Activated naive CD8-positive, alpha-beta T cell (primary cell): Measurements from ENCODE around the gene ONECUT3.

ENCODE experiments used
- H3K27ac Mint-ChIP-seq: one replicate; pipeline ENCODE4 v1.8.0; 2021; ENCODE audit warnings: mixed read lengths
- H3K27me3 Mint-ChIP-seq: one replicate; pipeline ENCODE4 v1.8.0; 2021; ENCODE audit warnings: mixed read lengths
- H3K36me3 Mint-ChIP-seq: one replicate; pipeline ENCODE4 v1.8.0; 2021; ENCODE audit warnings: mixed read lengths
- H3K4me1 Mint-ChIP-seq: one replicate; pipeline ENCODE4 v1.8.0; 2021; ENCODE audit warnings: low read depth, mixed read lengths
- H3K4me3 Mint-ChIP-seq: one replicate; pipeline ENCODE4 v1.8.0; 2021; ENCODE audit warnings: mild to moderate bottlenecking, mixed read lengths
- H3K9me3 Mint-ChIP-seq: one replicate; pipeline ENCODE4 v1.8.0; 2021; ENCODE audit warnings: low read depth, mixed read lengths

ONECUT3 gene

DNA sequence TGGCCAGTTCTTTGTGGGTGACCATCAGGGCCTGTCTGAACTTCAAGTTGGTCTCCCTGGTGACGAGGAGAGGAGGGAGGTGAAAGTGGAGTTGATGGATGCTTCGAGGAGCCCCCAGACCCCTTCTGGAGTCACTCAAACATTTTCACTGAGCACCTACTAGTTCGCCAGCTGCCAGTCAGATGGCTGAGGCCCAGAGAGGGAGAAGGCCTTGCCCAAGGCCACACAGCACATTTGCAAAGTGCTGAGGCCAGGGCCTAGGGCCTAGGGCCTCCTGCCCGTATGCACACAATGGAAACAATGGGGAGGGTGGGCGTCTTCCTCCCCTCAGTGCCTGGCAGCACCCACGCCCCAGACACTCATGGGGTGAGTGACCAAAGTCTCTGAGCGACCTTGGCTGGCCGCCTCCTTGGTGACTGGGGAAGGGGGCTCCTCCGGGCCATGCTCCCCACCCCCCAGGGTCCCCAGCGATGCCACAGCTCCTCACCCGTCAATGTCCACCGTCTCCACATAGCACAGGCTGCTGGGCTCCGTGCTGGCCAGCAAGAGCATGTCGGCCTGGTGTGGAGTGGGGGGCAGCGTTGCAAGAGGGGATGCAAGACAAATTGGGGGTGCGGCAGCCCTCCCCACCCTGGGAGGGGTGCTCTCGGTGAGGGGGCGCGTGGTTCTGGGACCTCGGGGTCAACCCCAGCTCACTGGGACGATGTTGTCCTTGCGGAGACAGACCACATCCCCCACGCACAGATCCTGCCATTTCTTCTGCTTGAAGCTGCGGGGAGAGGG lies 52.3 kb downstream of the ONECUT3 start:
- no peak overlapping the region for H3K4me3 Mint-ChIP-seq
- H3K27ac Mint-ChIP-seq: no peak overlapping the region
- no peaks in the 10 kb centered on the region for H3K9me3 Mint-ChIP-seq
- H3K27me3 Mint-ChIP-seq: no peaks in the 10 kb centered on the region
- H3K4me1 Mint-ChIP-seq: no peaks in the 10 kb centered on the region
- H3K36me3 Mint-ChIP-seq: no peaks in the 10 kb centered on the region

DNA sequence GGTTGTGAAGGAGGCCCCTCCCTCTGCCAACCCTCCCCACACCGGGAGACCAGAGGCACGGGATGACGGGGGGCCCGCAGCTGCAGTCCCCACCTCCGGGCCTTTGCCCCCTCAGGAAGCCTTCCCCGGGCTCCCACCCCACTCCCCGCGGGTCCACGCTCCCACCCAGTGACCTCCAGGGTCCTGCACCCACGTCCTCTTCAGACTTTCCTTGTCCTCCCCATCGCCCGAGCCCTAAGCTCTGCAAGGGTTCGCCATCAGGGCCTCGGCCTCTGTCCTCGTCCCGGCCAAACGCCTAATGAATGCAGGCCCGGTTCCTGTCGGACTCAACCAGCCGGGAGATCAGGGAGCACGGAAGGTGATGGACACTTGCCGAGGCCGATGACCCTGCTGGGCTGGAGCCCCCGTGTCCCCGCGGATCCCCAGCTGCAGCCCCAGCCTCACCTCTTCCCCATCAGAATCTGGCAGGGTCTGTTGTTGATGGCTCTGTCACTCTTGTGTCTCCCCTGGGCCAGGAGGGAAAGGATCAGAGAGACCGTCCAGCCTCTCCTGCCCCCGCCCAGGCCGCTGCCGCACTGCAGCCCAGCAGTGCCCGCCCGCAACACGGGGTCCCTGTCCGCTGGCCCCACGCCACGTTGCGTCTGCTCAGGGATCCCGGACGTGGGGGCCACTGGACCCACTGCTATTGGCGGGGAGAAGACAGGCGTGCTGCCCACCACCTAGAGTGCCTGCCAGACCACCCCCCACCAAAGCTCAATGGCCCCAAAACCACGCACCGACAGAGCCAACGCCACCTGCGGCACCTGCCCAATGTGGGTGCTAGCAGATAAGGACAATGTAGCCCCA lies 53.1 kb downstream of the ONECUT3 start:
- no peak overlapping the region for H3K4me3 Mint-ChIP-seq
- no peaks in the 10 kb centered on the region for H3K27me3 Mint-ChIP-seq
- H3K4me1 Mint-ChIP-seq: peaks cover 4% of the 10 kb centered on the region
- no peaks in the 10 kb centered on the region for H3K36me3 Mint-ChIP-seq
- H3K9me3 Mint-ChIP-seq: no peaks in the 10 kb centered on the region
- no peak overlapping the region for H3K27ac Mint-ChIP-seq

DNA sequence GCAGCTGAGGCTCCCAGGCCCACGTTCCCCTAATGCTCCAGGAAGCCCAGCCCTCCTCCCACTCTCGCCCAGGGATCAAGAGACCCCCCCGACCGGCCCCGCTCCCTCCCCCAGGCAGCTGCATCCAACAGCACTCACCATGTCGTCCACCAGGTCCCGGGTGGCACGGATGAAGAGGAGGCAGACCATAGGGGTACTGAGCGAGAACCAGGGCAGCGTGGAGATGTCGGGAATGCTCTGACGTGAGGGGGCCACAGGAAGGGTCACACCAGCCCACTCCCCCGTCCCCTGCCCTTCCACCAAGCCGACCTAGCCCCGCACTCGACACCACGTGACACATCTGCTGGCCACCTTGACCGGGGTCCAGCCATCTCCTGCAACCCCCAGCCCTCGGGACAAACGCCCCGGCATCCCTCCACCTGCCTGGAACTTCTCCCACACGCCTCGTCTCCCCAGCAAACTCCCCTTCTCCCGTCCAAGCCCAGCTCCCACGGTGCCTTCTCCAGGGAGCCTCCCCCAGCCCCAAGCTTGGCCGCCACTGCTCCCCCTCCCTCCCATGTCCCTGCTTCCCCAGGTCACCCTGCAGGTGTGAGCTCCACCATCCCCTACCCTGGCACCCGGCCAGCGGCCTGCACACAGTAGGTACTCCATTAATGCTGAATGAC lies 53.9 kb downstream of the ONECUT3 start:
- no peaks in the 10 kb centered on the region for H3K27me3 Mint-ChIP-seq
- no peak overlapping the region for H3K27ac Mint-ChIP-seq
- H3K9me3 Mint-ChIP-seq: no peaks in the 10 kb centered on the region
- peaks cover 6% of the 10 kb centered on the region for H3K4me1 Mint-ChIP-seq
- no peak overlapping the region for H3K4me3 Mint-ChIP-seq
- H3K36me3 Mint-ChIP-seq: no peaks in the 10 kb centered on the region

DNA sequence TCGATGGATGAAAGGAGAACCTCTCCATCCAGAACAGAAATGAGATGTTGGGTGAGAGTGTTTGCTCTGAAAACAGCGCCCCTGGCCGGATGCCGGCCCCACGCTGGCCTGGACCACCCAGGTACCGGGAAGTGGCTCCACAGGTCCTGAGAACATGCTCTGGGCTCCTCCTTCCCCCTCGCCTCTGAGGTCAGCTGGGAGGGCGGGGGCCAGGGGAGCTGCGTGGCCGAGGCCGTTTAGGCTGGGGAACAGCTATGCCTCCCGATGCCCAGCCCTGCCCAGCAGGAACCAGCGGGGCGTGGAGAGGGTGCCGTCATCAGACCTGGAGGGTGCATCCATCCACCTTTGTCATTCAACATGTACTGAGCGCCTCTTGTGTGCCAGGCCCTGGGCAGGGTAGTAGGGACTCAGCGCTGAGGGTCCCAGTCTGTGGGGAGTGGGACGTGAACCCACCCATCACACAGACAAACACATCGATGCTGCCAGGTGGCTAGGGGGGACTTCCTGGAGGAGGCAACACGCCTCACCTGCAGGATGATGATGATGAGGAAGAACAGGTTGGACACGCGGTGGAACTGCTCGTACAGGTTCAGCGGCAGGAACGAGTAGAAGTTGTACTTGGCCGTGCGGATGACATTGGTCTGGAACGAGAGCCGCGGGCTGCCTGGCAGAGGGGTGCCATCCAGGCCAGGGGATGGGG lies 54.5 kb downstream of the ONECUT3 start:
- Mint-ChIP-seq H3K4me1 (peaks cover 11% of the 10 kb centered on the region), H3K9me3 (no peaks in the 10 kb centered on the region), H3K27me3 (no peaks in the 10 kb centered on the region), H3K27ac (no peak overlapping the region), H3K36me3 (no peaks in the 10 kb centered on the region), H3K4me3 (no peak overlapping the region)

DNA sequence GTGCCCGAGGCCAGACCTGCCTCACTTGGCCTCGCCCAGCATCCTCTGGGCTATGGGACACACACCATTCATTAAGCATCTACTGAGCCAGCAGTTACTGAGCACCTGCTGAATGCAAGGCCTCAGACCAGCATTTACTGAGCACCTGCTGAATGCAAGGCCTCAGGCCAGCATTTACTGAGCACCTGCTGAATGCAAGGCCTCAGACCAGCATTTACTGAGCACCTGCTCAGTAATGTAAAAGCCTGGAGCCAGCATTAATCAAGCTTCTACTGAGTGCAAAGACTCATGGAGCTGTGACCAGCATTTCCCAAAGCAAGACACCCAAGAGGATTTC lies 55.1 kb downstream of the ONECUT3 start:
- H3K27ac Mint-ChIP-seq: no peak overlapping the region
- no peaks in the 10 kb centered on the region for H3K9me3 Mint-ChIP-seq
- H3K4me1 Mint-ChIP-seq: peaks cover 14% of the 10 kb centered on the region
- no peak overlapping the region for H3K4me3 Mint-ChIP-seq
- no peaks in the 10 kb centered on the region for H3K36me3 Mint-ChIP-seq
- H3K27me3 Mint-ChIP-seq: no peaks in the 10 kb centered on the region

DNA sequence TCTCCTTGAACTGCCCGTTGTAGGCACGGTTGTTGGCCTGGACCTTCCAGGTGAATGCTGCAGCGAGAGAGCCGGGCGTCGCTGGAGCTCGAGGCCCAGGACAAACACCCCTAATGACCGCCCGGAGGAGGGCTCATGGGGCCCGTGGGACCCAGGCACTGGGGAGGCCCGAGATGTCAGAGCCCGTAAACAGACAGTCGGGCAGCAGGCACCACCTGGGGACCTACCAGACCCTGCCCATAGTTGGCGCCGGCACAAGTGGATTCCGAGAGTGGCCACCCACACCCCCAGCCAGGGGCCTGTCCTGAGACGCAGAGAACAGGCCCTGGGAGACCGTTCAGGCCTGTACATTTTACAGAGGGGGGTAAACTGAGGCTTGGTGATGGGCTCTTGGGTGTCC lies 56.4 kb downstream of the ONECUT3 start:
- no peaks in the 10 kb centered on the region for H3K36me3 Mint-ChIP-seq
- no peaks in the 10 kb centered on the region for H3K9me3 Mint-ChIP-seq
- H3K4me1 Mint-ChIP-seq: peaks cover 14% of the 10 kb centered on the region
- no peak overlapping the region for H3K4me3 Mint-ChIP-seq
- H3K27ac Mint-ChIP-seq: no peak overlapping the region
- H3K27me3 Mint-ChIP-seq: no peaks in the 10 kb centered on the region

DNA sequence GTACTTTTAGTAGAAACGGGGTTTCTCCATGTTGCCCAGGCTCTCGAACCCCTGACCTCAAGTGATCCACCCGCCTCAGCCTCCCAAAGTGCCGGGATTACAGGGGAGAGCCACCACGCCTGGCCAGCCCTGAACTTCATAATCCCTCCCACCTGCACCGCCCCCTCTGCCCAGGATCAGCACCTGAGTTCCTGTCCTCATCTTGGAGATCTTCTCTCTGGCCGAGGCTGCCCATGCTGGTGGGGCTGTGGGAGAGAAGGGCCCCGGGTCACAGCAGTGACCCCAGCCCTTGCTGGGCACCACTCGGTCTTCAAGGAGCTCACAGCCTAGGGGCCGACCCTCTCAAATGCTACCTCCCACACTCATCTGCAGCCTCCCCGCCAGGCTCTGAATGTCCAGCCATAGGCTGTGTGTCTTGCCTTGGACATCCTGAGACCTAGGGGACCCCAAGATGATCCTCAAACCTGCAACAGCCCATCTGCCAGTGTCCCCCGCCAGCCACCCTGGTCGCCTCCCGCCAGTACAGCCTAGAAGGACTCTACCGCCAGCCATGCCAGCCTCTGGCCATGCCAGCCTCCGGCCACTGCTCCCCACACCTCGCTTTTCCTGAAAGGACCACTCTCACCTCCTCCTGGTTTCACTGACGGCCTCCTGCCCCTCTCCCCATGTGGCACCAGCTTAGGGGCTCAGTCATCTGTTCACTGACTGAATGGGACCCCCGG lies 57.3 kb downstream of the ONECUT3 start:
- no peaks in the 10 kb centered on the region for H3K36me3 Mint-ChIP-seq
- no peak overlapping the region for H3K27ac Mint-ChIP-seq
- H3K9me3 Mint-ChIP-seq: no peaks in the 10 kb centered on the region
- no peaks in the 10 kb centered on the region for H3K27me3 Mint-ChIP-seq
- peaks cover 14% of the 10 kb centered on the region for H3K4me1 Mint-ChIP-seq
- no peak overlapping the region for H3K4me3 Mint-ChIP-seq

DNA sequence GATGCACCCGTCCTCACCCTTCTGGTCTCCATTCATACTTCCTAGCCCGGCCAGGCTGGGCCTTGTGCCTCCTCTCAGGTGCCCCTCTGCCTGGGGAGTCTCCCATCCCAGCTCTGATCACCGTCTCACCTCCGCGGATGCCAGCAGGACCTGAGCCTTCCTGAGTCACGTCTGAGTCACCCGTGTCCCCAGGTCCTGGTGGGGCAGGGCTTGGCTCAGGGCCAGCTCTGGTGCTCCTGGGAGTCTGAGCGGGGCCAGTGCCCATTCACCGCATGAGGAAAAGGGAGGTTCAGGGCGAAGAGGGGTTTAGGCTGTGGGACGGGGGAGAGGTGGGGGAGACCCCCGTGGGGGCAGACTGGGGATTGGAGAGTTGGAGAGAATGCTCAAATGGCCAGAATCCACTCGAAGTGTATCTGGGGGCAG lies 58.2 kb downstream of the ONECUT3 start:
- H3K36me3 Mint-ChIP-seq: no peaks in the 10 kb centered on the region
- H3K27me3 Mint-ChIP-seq: no peaks in the 10 kb centered on the region
- peak overlapping the region; percentile 70 for H3K4me3 Mint-ChIP-seq
- no peak overlapping the region for H3K27ac Mint-ChIP-seq
- no peaks in the 10 kb centered on the region for H3K9me3 Mint-ChIP-seq
- peaks cover 14% of the 10 kb centered on the region for H3K4me1 Mint-ChIP-seq

DNA sequence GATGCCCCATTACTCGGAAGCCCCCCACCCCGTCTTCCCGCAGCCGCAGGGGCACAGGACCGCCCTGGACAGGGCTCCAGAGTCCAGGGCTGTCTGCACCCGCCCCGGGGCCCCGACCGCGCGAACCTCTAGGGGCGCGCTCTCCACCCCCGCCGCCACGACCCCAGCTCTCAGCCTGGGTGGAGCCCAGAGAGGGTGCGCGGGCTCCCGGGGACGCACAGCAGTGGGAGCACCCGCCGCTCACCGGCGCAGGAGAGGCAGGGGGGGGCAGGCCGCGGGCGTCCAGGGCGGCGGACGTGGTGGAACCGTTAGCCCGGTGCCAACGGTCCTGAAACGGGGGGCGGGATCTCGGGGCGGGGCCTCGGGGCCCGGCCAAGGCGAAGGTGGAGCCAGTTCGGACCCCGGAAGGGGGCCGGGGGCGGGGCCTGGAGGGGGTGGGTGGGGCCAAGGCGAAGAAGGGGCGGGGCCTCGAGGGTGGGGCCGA lies 58.7 kb downstream of the ONECUT3 start, which contains the start of gene ATP8B3:
Gene ATP8B3, minus strand, starts transcription at position 335 of the 484 bp plus-strand sequence. CDS start 540 bp downstream, outside the sequence.
- peaks cover 14% of the 10 kb centered on the region for H3K4me1 Mint-ChIP-seq
- no peaks in the 10 kb centered on the region for H3K36me3 Mint-ChIP-seq
- peak within 1 kb of the TSS; percentile 70 for H3K27ac Mint-ChIP-seq
- H3K9me3 Mint-ChIP-seq: no peaks in the 10 kb centered on the region
- peak within 1 kb of the TSS; percentile 90 for H3K4me3 Mint-ChIP-seq
- H3K27me3 Mint-ChIP-seq: no peaks in the 10 kb centered on the region

DNA sequence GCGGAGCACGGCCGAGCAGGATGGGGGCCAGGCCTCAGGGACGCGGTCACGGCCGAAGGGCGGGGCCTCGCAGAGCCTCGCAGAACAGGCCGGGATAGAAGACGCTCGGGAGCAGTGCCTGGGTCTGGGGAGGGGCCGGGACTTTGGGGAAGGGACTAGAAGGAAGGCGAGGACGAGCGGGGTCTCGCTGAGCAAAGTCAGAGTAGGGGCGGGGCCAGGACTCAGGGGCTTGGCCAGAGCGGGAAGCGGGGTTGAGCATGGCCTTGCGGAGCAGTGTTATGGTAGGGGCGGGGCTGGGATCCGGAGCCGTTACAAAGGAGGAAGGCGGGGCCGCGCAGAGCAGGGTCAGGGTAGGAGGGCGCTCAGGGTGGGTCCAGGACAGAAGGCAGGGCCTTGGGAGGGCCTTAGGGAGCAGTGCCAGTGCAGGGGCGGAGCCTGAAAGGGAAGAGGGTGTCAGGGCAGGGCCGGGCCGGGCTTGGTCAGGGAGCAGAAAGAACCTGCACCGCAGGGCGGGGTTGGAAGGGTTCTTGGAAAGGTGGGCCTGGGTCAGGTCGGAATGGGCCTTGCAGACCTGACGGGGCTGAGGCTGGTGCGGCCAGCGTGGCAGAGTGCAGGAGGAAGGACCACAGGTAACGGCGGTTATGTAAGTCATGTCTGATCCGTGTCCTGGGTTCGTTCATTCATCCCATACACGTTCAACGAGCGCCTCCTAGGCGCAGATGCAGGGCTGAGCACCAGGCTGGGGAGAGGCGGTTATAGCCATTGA lies 59.3 kb downstream of the ONECUT3 start:
- Mint-ChIP-seq H3K9me3 (no peaks in the 10 kb centered on the region), H3K36me3 (no peaks in the 10 kb centered on the region), H3K27me3 (no peaks in the 10 kb centered on the region), H3K4me3 (peak overlapping the region; percentile 90), H3K27ac (peak overlapping the region; percentile 70), H3K4me1 (peaks cover 14% of the 10 kb centered on the region)

DNA sequence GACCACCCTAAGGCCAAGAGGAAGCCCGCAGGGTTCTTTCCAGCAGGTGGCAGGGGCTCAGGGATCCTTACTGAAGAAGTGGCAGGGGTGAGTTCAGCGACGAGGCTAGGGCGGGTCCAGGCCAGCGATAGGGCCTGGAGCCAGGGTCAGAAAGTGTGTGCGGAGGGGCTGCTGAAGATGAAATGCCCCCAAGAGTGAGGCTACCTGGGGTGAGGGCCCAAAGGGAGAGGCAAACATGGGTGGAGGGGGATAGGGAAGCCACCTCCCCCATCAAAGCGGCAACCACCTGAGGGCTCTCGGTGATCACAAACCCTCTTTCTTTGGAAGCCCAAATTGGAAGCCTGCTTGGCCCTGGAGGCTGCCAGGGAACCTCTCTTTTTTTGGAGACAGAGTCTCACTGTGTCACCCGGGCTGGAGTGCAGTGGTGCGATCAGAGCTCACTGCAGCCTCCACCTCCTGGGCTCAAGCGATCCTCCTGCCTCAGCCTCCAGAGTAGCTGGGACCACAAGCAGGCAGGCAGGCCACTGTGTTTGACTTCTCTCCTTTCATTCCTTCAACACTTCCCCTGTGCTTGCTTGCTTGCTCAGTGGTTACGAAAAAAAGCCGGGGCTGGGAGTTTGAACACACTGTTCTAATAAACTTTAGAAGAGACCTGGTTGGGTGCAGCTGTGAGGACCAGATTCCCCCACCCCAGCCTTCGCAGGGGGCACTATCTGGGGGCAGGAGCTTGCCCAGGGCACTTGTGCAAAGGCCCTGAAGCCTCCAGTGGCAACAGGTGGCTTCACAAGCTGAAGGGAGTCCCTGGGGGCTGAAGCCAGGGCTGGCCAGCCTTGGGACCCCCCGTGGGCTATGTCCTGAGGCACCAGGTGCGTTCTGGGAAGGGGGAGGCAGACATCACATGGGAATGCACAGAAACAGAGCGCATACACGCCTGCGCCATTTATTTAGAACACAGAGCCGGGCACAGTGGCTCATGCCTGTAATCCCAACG lies 60.2 kb downstream of the ONECUT3 start:
- Mint-ChIP-seq H3K27me3 (no peaks in the 10 kb centered on the region), H3K9me3 (no peaks in the 10 kb centered on the region), H3K4me3 (peak overlapping the region; percentile 90), H3K36me3 (no peaks in the 10 kb centered on the region), H3K27ac (peak overlapping the region; percentile 70), H3K4me1 (peaks cover 14% of the 10 kb centered on the region)

DNA sequence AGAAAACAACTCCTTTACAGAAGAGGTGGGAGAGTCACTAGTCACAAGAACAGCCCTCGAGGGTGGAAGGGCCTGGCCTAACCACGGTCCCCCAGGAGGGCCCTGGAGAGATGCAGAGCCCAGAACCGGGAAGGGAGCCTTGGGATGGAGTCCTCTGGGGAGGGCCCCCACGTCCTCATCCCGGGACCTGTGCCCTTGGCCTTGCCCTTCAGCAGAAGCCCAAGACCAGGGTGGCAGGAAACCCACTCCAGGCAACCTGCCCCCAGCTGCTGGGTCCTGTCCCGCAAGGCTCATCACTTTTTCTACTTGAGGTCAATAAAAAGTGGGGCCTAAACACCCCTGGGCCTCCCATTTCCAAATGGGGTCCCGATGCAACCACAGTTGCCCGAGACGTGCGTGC lies 61.1 kb downstream of the ONECUT3 start:
- Mint-ChIP-seq H3K27ac (no peak overlapping the region), H3K4me3 (no peak overlapping the region), H3K27me3 (no peaks in the 10 kb centered on the region), H3K4me1 (peaks cover 14% of the 10 kb centered on the region), H3K9me3 (no peaks in the 10 kb centered on the region), H3K36me3 (no peaks in the 10 kb centered on the region)
